Neuronal stem cell (in vitro differentiated cells): ENCODE measurements around the gene SPOCK1.

ENCODE experiments used
- DNase-seq: peaks from one replicate; pipeline ENCODE4 v3.0.0-alpha.2; 2013; ENCODE audit warnings: low spot score
- H2AFZ ChIP-seq: one replicate; pipeline ENCODE4 v1.6.1; 2013; ENCODE audit warnings: mild to moderate bottlenecking, low read length, inconsistent platforms
- H2AK5ac ChIP-seq: 2 replicates; pipeline ENCODE4 v1.6.1; 2013; ENCODE audit warnings: low read depth, mild to moderate bottlenecking, inconsistent platforms, low read length, moderate library complexity, mixed read lengths
- H2BK120ac ChIP-seq: 2 replicates; pipeline ENCODE4 v1.6.1; 2013; ENCODE audit warnings: low read depth, mild to moderate bottlenecking, inconsistent platforms, low read length, moderate library complexity, mixed read lengths
- H2BK12ac ChIP-seq: one replicate; pipeline ENCODE4 v1.6.1; 2013; ENCODE audit warnings: low read length, inconsistent platforms
- H2BK15ac ChIP-seq: 2 replicates; pipeline ENCODE4 v1.6.1; 2013; ENCODE audit warnings: mild to moderate bottlenecking, low read length, inconsistent platforms, mixed read lengths
- H2BK5ac ChIP-seq: one replicate; pipeline ENCODE4 v1.6.1; 2013; ENCODE audit warnings: inconsistent platforms, mild to moderate bottlenecking, low read length, moderate library complexity
- H3K14ac ChIP-seq: one replicate; pipeline ENCODE4 v1.6.1; 2013; ENCODE audit warnings: low read length, inconsistent platforms
- H3K18ac ChIP-seq: 2 replicates; pipeline ENCODE4 v1.6.1; 2013; ENCODE audit warnings: low read length, inconsistent platforms
- H3K23ac ChIP-seq: 2 replicates; pipeline ENCODE4 v1.6.1; 2013; ENCODE audit warnings: low read depth, mild to moderate bottlenecking, mixed read lengths, low read length, inconsistent platforms; ENCODE audit not compliant: poor library complexity
- H3K27ac ChIP-seq: replicated peaks from 3 replicates; pipeline ENCODE4 v1.5.1; 2013; ENCODE audit warnings: low read length, inconsistent platforms
- H3K27me3 ChIP-seq, 3 experiments: 2 replicates each; pipeline ENCODE4 v1.6.1; 2013; ENCODE audit warnings: low read length in 3 of 3, mild to moderate bottlenecking in 2 of 3, inconsistent platforms in 1 of 3, low read depth in 1 of 3, mixed read lengths in 1 of 3, moderate library complexity in 1 of 3; ENCODE audit not compliant: control insufficient read depth in 3 of 3, insufficient read depth in 3 of 3
- H3K36me3 ChIP-seq, 2 donors: replicated peaks in 1 of 2; 2 replicates each; pipeline ENCODE4 v1.6.1; 2013; ENCODE audit warnings: low read length in 2 of 2; ENCODE audit not compliant: control insufficient read depth in 2 of 2, insufficient read depth in 2 of 2
- H3K4ac ChIP-seq: 2 replicates; pipeline ENCODE4 v1.6.1; 2013; ENCODE audit warnings: inconsistent platforms, mild to moderate bottlenecking, low read length, moderate library complexity
- H3K4me1 ChIP-seq, 2 donors: 1 replicate in 1 of 2; 2 replicates in 1 of 2; pipeline ENCODE4 v1.6.1; 2013; ENCODE audit warnings: low read length in 2 of 2, low read depth in 1 of 2; ENCODE audit not compliant: control insufficient read depth in 2 of 2, insufficient read depth in 1 of 2
- H3K4me2 ChIP-seq: one replicate; pipeline ENCODE4 v1.6.1; 2013; ENCODE audit warnings: mild to moderate bottlenecking, low read length, inconsistent platforms; ENCODE audit not compliant: insufficient read depth, poor library complexity, severe bottlenecking
- H3K4me3 ChIP-seq, 2 donors: 2 replicates each; pipeline ENCODE4 v1.5.1; 2013; ENCODE audit warnings: low read length in 2 of 2, mild to moderate bottlenecking in 2 of 2, inconsistent platforms in 1 of 2, moderate library complexity in 1 of 2
- H3K79me1 ChIP-seq: one replicate; pipeline ENCODE4 v1.6.1; 2013; ENCODE audit warnings: low read depth, mild to moderate bottlenecking, inconsistent platforms, low read length, moderate library complexity
- H3K9ac ChIP-seq: one replicate; pipeline ENCODE4 v1.6.1; 2013; ENCODE audit warnings: mild to moderate bottlenecking, low read depth, low read length, inconsistent platforms; ENCODE audit not compliant: poor library complexity
- H3K9me3 ChIP-seq, 2 donors: replicated peaks in 1 of 2; 2 replicates each; pipeline versions ENCODE3 to v1.6.1; 2013; ENCODE audit warnings: low read length in 2 of 2, mild to moderate bottlenecking in 2 of 2, inconsistent platforms in 1 of 2, low read depth in 1 of 2, mixed read lengths in 1 of 2, moderate library complexity in 1 of 2; ENCODE audit not compliant: control insufficient read depth in 2 of 2, insufficient read depth in 1 of 2
- H4K8ac ChIP-seq: one replicate; pipeline ENCODE4 v1.6.1; 2013; ENCODE audit warnings: low read depth, mild to moderate bottlenecking, inconsistent platforms, low read length, moderate library complexity
- H4K91ac ChIP-seq: one replicate; pipeline ENCODE4 v1.6.1; 2013; ENCODE audit warnings: low read length, low read depth, mild to moderate bottlenecking, inconsistent platforms; ENCODE audit not compliant: poor library complexity
- WGBS, 2 donors: extraction: QIAGEN DNeasy Blood & Tissue Kit; methylation state at CpG; one replicate each; pipeline ENCODE4 v1.1.7; 2013; ENCODE audit warnings: missing lambda C conversion rate in 2 of 2, mixed read lengths in 1 of 2; ENCODE audit not compliant: insufficient read length in 2 of 2, insufficient replicate concordance in 1 of 2; ENCODE audit errors: extremely low coverage in 2 of 2; 5-methylcytosine and 5-hydroxymethylcytosine counted together

SPOCK1 gene

DNA sequence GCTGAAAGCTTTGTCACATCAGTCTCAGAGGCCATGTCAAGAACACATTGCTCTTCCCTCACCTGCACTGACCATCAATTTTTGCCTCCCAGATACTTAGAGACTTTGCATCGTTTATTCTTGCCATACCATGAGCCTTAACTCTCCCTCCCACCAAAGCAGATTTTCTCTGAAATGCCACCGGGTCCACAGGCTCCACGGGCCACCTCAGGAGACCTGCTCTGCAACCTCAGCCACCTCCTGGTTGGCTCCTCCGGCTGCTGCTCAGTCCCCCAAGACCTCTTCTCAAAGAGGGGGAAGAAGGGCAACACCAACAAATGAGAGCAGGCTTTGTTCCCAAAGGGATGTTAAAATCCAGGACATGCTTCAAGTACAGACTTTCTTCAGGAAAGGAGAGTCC lies 400.5 kb downstream of the SPOCK1 start:
- no peak overlapping the region for H2BK5ac ChIP-seq
- no peak overlapping the region for H3K23ac ChIP-seq
- H4K8ac ChIP-seq, result no peak overlapping the region
- H3K4me3 ChIP-seq, result no peak overlapping the region
- no peak overlapping the region for H2BK12ac ChIP-seq
- no peaks in the 10 kb centered on the region for H3K36me3 ChIP-seq
- no peak overlapping the region for H3K14ac ChIP-seq
- H3K9ac ChIP-seq, result no peak overlapping the region
- no peak for DNase-seq
- no peaks in the 10 kb centered on the region for H3K9me3 ChIP-seq
- no peak overlapping the region for H2BK15ac ChIP-seq
- H3K79me1 ChIP-seq, result no peaks in the 10 kb centered on the region
- no CpG with 5 or more reads among the region's 4 CpGs for WGBS, 2 donors
- H3K4me1 ChIP-seq, result no peaks in the 10 kb centered on the region
- no peak overlapping the region for H3K18ac ChIP-seq
- H3K27me3 ChIP-seq, result no peaks in the 10 kb centered on the region
- H3K27ac ChIP-seq, result no peak overlapping the region
- H2BK120ac ChIP-seq, result no peak overlapping the region
- H3K4ac ChIP-seq, result no peak overlapping the region
- H4K91ac ChIP-seq, result no peak overlapping the region
- H2AK5ac ChIP-seq, result no peak overlapping the region
- H2AFZ ChIP-seq, result no peak overlapping the region
- H3K4me2 ChIP-seq, result no peak overlapping the region

DNA sequence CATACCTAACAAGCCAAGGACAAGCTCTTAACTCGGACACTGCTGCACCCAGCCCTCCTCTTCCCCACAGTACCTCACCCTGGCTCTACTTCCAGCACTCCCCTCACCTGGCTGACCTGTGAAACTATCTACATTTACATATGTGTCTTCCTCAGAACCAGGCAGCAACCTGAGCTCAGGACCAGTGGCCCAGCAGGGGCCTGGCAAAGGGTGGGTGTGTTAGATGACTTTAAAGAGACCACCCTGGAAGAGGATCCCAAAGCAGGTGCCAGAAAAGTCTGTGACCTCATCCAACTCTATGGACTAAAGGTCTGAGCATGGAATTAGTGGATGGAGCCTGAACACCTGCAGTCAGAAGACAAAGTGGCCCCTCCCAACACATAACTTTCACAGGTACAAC lies 400.9 kb downstream of the SPOCK1 start:
- Histone ChIP-seq H3K4me2 (no peak overlapping the region), H3K4ac (no peak overlapping the region), H3K79me1 (no peaks in the 10 kb centered on the region), H2AK5ac (no peak overlapping the region), H2BK15ac (no peak overlapping the region), H3K27ac (no peak overlapping the region), H2BK120ac (no peak overlapping the region), H3K14ac (no peak overlapping the region), H3K36me3 (no peaks in the 10 kb centered on the region), H3K4me3 (no peak overlapping the region), H2BK12ac (no peak overlapping the region), H4K8ac (no peak overlapping the region), H3K9ac (no peak overlapping the region), H3K4me1 (no peaks in the 10 kb centered on the region), H3K27me3 (no peaks in the 10 kb centered on the region), H3K9me3 (no peaks in the 10 kb centered on the region), H2AFZ (no peak overlapping the region), H3K18ac (no peak overlapping the region), H3K23ac (no peak overlapping the region), H4K91ac (no peak overlapping the region), H2BK5ac (no peak overlapping the region)
- no peak for DNase-seq
- WGBS, 2 donors, result no CpG with 5 or more reads among the region's 1 CpG

DNA sequence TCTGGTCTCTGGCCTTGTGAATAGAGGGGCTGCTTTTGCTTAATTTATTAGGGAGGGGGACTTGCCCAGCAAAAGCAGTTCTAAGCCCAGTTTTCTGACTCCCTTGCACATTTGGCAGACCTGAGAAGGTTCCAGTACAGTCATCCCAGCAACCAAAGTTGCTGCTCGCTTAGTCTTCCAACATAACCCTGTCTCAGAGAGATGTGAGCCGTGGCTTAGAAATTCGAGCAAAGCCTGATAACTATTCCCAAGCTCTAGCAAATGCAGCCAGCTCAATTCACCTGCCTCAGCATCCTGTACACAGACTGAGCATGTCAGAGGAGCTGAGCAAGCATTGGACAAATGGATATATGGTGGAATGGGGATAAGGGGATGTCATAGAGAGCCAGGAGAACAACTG lies 401.9 kb downstream of the SPOCK1 start:
- no peak overlapping the region for H4K91ac ChIP-seq
- H3K27me3 ChIP-seq, result no peaks in the 10 kb centered on the region

DNA sequence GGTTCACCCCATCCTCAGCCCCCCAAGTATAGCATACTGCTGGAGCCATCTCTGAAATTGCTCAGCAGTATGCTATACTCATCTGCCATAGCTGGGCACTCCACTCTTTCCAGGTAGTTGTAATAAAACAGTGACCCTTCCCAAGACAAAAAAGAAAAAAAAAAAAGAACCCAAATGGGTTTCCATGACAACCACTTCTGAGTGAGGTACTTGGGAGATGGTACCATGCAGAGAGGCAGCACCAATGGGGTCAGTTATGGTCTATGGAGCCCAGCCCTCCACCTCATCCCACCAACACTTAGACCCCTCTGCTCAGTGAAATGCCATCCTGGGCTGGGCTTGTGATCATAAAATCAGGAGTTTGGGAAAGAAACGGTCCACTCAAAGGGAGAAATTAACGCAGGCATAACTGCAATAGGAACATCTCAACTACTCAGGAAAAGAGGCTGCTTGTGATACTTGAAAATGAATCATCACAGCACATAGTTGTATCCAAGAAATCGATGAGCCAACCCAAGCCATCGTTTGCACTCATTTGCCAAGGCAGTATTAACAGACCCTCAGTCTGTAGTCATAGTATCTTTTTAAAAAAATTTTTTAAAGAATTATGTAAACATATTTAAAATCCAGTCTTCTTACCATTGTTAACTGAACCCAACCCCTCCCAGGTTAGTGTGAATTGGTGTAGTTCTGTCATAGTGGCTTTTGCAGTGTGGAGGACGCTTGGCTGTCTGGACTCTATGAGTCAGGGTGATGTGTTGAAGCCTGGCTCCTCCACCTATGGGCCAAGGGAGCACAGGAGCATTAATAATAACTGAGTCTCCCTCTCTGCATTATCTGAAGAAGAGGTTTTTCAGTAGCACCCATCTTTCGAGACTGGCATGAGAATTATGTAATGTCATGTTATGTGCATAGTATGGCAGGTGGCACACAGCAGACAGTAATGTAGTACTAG lies 402.7 kb downstream of the SPOCK1 start:
- DNase-seq, result no peak
- Histone ChIP-seq H3K4me1 (peaks cover 3 to 5% of the 10 kb centered on the region in 2 donors), H2AFZ (no peak overlapping the region), H2BK5ac (no peak overlapping the region), H3K36me3 (no peaks in the 10 kb centered on the region), H3K18ac (no peak overlapping the region), H3K79me1 (no peaks in the 10 kb centered on the region), H3K4me3 (no peak overlapping the region), H4K8ac (no peak overlapping the region), H3K27ac (no peak overlapping the region), H2AK5ac (no peak overlapping the region), H2BK15ac (no peak overlapping the region), H3K4me2 (no peak overlapping the region), H3K23ac (no peak overlapping the region), H3K4ac (no peak overlapping the region), H3K14ac (no peak overlapping the region), H3K27me3 (no peaks in the 10 kb centered on the region), H2BK12ac (no peak overlapping the region), H3K9ac (no peak overlapping the region), H3K9me3 (no peaks in the 10 kb centered on the region), H2BK120ac (no peak overlapping the region), H4K91ac (no peak overlapping the region)
- WGBS, 2 donors, result no CpG with 5 or more reads among the region's 6 CpGs

More for the DNA sequence above, 401.9 kb downstream of the SPOCK1 start:
- Histone ChIP-seq H3K27ac (no peak overlapping the region), H3K14ac (no peak overlapping the region), H3K79me1 (no peaks in the 10 kb centered on the region), H3K9me3 (no peaks in the 10 kb centered on the region), H3K4me1 (peaks cover 1 to 3% of the 10 kb centered on the region in 2 donors), H2BK12ac (no peak overlapping the region), H3K23ac (no peak overlapping the region), H3K36me3 (no peaks in the 10 kb centered on the region), H2BK15ac (no peak overlapping the region), H3K4me3 (no peak overlapping the region), H3K9ac (no peak overlapping the region), H2AK5ac (no peak overlapping the region), H3K4ac (no peak overlapping the region), H4K8ac (no peak overlapping the region), H2AFZ (no peak overlapping the region), H3K18ac (no peak overlapping the region), H2BK5ac (no peak overlapping the region), H2BK120ac (no peak overlapping the region), H3K4me2 (no peak overlapping the region)
- DNase-seq, result no peak
- no CpG with 5 or more reads among the region's 3 CpGs for WGBS, 2 donors
